Neural crest cell (in vitro differentiated cells): ENCODE measurements around the gene HSD3B7. TPM values are rescaled to one million over a fixed set of nuclear protein-coding genes. Genes with fewer than 3 reads are reported as not detected.
A peak's percentile ranks its signal among the peaks of the same experiment; 100 is the strongest.

Experiments used
- DNase-seq: peaks from one replicate; pipeline ENCODE4 v3.0.0; 2021; ENCODE audit warnings: low read depth, mixed read lengths, low spot score
- H3K27ac Mint-ChIP-seq: one replicate; pipeline ENCODE4 v1.8.0; 2021; ENCODE audit warnings: mild to moderate bottlenecking, mixed read lengths; ENCODE audit not compliant: unreplicated experiment
- H3K27me3 Mint-ChIP-seq: 2 replicates; pipeline ENCODE4 v1.8.0; 2021; ENCODE audit warnings: low read depth, mild to moderate bottlenecking, mixed read lengths
- H3K36me3 Mint-ChIP-seq: 2 replicates; pipeline ENCODE4 v1.8.0; 2021; ENCODE audit warnings: low read depth, mild to moderate bottlenecking, mixed read lengths
- H3K4me1 Mint-ChIP-seq: 2 replicates; pipeline ENCODE4 v1.8.0; 2021; ENCODE audit warnings: mixed read lengths
- H3K4me3 Mint-ChIP-seq: one replicate; pipeline ENCODE4 v1.8.0; 2021; ENCODE audit warnings: mild to moderate bottlenecking, mixed read lengths
- H3K9me3 Mint-ChIP-seq: 2 replicates; pipeline ENCODE4 v1.8.0; 2021; ENCODE audit warnings: mixed read lengths
- total RNA-seq: library from RNA; stranded (reverse); gene quantifications from 2 replicates; pipeline ENCODE4 v1.2.1, GENCODE V29; 2021
- TF ChIP-seq, protein P1 (sequence below): fragments of 200-600 bp; sonication (generic); conservative IDR thresholded peaks from 2 replicates; pipeline ENCODE4 v1.5.0; 2021; ENCODE audit warnings: antibody characterized with exemption, mild to moderate bottlenecking

The HSD3B7 gene
- total RNA-seq, 1 donor from 2014 or later: 1.9 TPM

DNA sequence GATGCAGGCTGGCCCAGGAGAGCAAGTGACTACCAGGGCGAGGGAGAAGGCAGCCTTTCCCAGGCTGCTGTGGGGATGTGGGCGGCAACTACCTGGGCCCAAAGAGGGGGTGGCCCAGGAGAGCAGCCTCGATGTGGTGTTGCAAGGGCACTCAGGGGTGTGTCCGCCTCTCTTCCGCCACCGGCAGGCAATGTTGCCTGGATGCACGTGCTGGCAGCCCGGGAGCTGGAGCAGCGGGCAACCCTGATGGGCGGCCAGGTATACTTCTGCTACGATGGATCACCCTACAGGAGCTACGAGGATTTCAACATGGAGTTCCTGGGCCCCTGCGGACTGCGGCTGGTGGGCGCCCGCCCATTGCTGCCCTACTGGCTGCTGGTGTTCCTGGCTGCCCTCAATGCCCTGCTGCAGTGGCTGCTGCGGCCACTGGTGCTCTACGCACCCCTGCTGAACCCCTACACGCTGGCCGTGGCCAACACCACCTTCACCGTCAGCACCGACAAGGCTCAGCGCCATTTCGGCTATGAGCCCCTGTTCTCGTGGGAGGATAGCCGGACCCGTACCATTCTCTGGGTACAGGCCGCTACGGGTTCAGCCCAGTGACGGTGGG, 2.7 kb downstream of the HSD3B7 start:
- H3K4me3 Mint-ChIP-seq: no peak overlapping the region
- H3K4me1 Mint-ChIP-seq: no peaks in the 10 kb centered on the region
- H3K36me3 Mint-ChIP-seq: peaks cover 1% of the 10 kb centered on the region
- no peak overlapping the region for H3K27ac Mint-ChIP-seq
- no peaks in the 10 kb centered on the region for H3K9me3 Mint-ChIP-seq
- H3K27me3 Mint-ChIP-seq: no peaks in the 10 kb centered on the region
- TF ChIP-seq, protein P1, sequence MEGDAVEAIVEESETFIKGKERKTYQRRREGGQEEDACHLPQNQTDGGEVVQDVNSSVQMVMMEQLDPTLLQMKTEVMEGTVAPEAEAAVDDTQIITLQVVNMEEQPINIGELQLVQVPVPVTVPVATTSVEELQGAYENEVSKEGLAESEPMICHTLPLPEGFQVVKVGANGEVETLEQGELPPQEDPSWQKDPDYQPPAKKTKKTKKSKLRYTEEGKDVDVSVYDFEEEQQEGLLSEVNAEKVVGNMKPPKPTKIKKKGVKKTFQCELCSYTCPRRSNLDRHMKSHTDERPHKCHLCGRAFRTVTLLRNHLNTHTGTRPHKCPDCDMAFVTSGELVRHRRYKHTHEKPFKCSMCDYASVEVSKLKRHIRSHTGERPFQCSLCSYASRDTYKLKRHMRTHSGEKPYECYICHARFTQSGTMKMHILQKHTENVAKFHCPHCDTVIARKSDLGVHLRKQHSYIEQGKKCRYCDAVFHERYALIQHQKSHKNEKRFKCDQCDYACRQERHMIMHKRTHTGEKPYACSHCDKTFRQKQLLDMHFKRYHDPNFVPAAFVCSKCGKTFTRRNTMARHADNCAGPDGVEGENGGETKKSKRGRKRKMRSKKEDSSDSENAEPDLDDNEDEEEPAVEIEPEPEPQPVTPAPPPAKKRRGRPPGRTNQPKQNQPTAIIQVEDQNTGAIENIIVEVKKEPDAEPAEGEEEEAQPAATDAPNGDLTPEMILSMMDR: no peak
- no peak for DNase-seq

DNA sequence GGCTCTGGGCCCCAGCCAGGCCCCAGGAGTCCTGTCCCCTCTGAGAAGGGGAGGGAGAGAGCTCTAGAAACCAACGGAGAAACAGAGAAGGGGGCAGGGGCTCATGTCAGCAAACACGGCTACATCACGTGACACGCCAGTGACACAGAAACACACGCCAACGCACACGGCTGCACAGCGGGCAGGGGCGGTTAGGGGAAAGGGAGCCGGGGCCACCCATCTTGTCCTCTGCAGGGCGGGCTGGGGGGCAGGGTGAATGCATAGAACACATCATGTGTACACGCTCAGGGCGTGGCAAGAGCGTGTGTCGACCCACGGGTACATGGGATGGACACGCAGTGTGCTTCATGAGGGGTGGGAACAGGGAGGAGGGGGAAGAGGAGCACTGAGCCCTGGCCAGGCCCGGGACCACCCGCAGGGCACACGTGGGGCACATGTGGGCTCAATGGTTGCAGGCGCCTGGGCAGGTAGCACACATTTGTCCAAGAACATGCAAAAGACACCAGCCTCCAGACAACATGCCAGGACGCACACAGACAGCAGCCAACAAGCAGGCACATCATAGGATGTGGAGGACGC, 4.6 kb downstream of the HSD3B7 start:
- TF ChIP-seq, protein P1: no peak
- Mint-ChIP-seq H3K36me3 (no peaks in the 10 kb centered on the region), H3K27me3 (no peaks in the 10 kb centered on the region), H3K4me3 (no peak overlapping the region), H3K4me1 (no peaks in the 10 kb centered on the region), H3K27ac (no peak overlapping the region), H3K9me3 (no peaks in the 10 kb centered on the region)
- DNase-seq: no peak

DNA sequence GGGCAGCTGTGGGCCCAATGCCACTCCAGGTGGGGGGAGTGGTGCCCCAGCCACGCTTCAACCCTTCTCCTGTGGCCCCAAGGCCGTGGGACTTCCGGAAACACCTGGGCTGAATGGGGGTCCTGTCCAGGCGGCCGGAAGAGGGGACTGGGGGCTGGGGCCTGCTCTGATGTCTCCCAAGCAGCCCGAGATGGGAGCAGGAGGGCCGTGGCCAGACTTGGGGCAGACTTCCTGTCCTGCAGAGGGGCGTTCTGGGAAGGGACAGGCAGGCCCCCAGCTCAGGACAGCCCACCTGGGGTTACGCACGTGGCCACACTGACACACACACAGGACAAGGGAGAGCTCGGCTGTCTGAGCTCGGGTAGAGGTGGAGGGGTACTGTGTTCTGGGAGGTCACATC, 5.1 kb downstream of the HSD3B7 start:
- Mint-ChIP-seq H3K27ac (no peak overlapping the region), H3K4me1 (no peaks in the 10 kb centered on the region)

DNA sequence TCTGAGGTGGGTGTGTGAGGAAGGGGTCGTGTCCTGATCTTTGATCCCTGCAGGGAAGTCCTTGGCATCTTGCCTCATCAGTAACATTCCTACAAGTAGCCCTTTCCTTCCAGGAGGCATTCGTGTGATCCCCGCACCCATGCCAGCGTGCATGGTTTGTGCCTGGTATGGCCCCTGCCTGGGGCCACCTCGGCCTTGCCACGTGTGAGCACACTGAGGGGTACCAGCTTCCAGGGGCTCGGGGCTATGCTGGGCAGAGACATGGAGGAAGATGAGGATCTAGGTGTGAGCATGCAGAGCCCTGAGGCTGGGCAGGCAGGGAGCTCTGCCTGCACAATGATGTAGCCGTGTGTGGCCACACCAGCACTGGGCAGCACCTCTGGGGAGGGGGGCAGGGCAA, 6.0 kb downstream of the HSD3B7 start:
- H3K36me3 Mint-ChIP-seq: no peaks in the 10 kb centered on the region
- H3K4me3 Mint-ChIP-seq: no peak overlapping the region
- TF ChIP-seq, protein P1: no peak
- DNase-seq: no peak
- H3K27me3 Mint-ChIP-seq: peaks cover 3% of the 10 kb centered on the region
- peak overlapping the region; percentile 27 for H3K27ac Mint-ChIP-seq
- peaks cover under 1% of the 10 kb centered on the region for H3K4me1 Mint-ChIP-seq
- no peaks in the 10 kb centered on the region for H3K9me3 Mint-ChIP-seq

More for the DNA sequence above, 5.1 kb downstream of the HSD3B7 start:
- TF ChIP-seq, protein P1: no peak
- Mint-ChIP-seq H3K4me3 (no peak overlapping the region), H3K36me3 (no peaks in the 10 kb centered on the region), H3K9me3 (no peaks in the 10 kb centered on the region), H3K27me3 (peaks cover 1% of the 10 kb centered on the region)
- DNase-seq: no peak

DNA sequence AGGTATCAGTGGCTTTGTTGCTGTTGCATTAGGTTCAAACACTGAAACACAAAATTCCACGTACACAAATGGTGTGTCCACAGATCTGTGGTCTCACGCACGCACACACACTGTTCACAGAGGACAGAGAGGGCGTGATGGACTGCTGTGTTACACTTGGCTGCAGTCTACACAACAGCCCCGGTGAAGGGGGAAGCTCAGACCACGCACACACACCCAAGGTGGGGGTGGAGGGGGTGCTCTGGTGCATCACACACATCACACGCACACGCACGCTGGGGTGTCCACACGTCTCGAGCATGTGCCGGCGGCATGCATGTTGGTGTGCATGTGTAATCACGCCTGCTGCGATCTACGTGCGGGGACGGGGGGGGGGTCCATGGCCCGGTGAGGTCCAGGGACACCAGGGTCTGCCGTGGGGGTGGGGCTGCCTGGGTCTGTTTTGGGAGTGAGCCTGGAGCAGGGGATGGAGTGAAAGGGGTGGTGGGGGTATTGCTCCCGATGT, 7.3 kb downstream of the HSD3B7 start:
- Mint-ChIP-seq H3K27me3 (peaks cover 13% of the 10 kb centered on the region), H3K4me1 (peaks cover 5% of the 10 kb centered on the region), H3K27ac (no peak overlapping the region), H3K9me3 (no peaks in the 10 kb centered on the region), H3K36me3 (peaks cover 3% of the 10 kb centered on the region), H3K4me3 (no peak overlapping the region)
- DNase-seq: no peak
- TF ChIP-seq, protein P1: no peak
